ENCODE data around the gene SPN. TPM values are rescaled to one million over a fixed set of nuclear protein-coding genes. Genes with fewer than 3 reads are reported as not detected.
"Not testable (repeated sequence)": the region's sequence is repeated elsewhere in the genome, so short reads cannot be mapped to it uniquely, and the experiment has no call there.

The SPN gene
- total and polyA plus RNA-seq, 2 experiments from 2014 or later, result 0.03 to 0.05 TPM

DNA sequence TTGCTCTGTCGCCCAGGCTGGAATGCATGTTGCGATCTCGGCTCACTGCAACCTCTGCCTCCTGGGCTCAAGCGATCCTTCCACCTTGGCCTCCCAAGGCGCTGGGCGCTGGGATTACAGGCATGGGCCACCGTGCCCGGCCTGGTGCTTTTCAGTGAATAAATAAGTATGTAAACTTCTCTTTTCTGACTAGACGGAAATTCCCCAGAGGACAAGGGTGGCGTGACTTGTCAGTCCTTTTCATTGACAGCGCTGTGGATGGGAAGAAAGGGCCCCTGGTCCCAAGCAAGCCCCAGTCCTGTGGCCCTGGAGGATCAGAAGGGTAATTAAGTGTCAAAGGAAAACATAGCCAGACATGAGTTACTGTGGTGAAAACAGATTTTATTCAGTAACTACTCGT, 9.6 kb upstream of the SPN start:
- H2AFZ ChIP-seq, result no peak overlapping the region
- TF ChIP-seq, protein P1, sequence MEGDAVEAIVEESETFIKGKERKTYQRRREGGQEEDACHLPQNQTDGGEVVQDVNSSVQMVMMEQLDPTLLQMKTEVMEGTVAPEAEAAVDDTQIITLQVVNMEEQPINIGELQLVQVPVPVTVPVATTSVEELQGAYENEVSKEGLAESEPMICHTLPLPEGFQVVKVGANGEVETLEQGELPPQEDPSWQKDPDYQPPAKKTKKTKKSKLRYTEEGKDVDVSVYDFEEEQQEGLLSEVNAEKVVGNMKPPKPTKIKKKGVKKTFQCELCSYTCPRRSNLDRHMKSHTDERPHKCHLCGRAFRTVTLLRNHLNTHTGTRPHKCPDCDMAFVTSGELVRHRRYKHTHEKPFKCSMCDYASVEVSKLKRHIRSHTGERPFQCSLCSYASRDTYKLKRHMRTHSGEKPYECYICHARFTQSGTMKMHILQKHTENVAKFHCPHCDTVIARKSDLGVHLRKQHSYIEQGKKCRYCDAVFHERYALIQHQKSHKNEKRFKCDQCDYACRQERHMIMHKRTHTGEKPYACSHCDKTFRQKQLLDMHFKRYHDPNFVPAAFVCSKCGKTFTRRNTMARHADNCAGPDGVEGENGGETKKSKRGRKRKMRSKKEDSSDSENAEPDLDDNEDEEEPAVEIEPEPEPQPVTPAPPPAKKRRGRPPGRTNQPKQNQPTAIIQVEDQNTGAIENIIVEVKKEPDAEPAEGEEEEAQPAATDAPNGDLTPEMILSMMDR (IDR thresholded peaks at IDR 0.05; ENCODE audit: poor library complexity), result no peak
- TF ChIP-seq EZH2 (IDR thresholded peaks at IDR 0.05; ENCODE audit: borderline replicate concordance) (no peak), EZH2phosphoT487 (IDR thresholded peaks at IDR 0.05; ENCODE audit: low read depth, severe bottlenecking, unreplicated experiment) (no peak)
- no peak for DNase-seq (ENCODE audit: low spot score)
- no peak overlapping the region for H3K27ac ChIP-seq
- WGBS (ENCODE audit: low lambda C conversion rate, missing lambda C conversion rate), result 79% methylated on average over 12 of the region's 12 CpGs
- no peaks in the 10 kb centered on the region for H3K79me2 ChIP-seq
- no peaks in the 10 kb centered on the region for H3K27me3 ChIP-seq
- no peaks in the 10 kb centered on the region for H3K9me2 ChIP-seq (replicated peaks; ENCODE audit: insufficient read depth)
- no peaks in the 10 kb centered on the region for H3K9me3 ChIP-seq (ENCODE audit: low read depth)
- H3K4me1 ChIP-seq (ENCODE audit: insufficient read depth), result no peaks in the 10 kb centered on the region
- H3K36me3 ChIP-seq (replicated peaks; ENCODE audit: insufficient read depth, low read depth), result no peaks in the 10 kb centered on the region
- no peak overlapping the region for H3K4me3 ChIP-seq
- H3K4me2 ChIP-seq, result no peak overlapping the region
- no peaks in the 10 kb centered on the region for H4K20me1 ChIP-seq (ENCODE audit: insufficient read depth, poor library complexity, severe bottlenecking)

DNA sequence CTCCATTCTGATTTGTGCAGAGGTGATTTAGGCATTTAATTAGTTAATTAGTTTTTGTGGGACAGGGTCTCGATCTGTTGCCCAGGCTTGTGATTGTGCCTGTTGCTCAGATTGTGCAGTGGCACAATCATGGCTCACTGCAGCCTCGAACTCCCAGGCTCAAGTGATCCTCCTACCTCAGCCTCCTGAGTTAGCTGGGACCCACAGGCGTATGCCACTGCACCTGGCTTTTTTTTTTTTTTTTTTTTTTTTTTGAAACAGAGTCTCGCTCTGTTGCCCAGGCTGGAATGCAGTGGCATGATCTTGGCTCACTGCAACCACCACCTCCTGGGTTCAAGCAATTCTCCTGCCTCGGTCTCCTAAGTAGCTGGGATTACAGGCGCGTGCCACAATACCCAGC, 9.2 kb upstream of the SPN start:
- not testable (repeated sequence) for H3K27ac ChIP-seq; H3K36me3 ChIP-seq (replicated peaks; ENCODE audit: insufficient read depth, low read depth); H3K4me2 ChIP-seq; H3K4me1 ChIP-seq (ENCODE audit: insufficient read depth); H4K20me1 ChIP-seq (ENCODE audit: insufficient read depth, poor library complexity, severe bottlenecking); H3K4me3 ChIP-seq; H3K9me3 ChIP-seq (ENCODE audit: low read depth); DNase-seq (ENCODE audit: low spot score); H3K9me2 ChIP-seq (replicated peaks; ENCODE audit: insufficient read depth); H3K79me2 ChIP-seq; H3K27me3 ChIP-seq; H2AFZ ChIP-seq
- WGBS (ENCODE audit: low lambda C conversion rate, missing lambda C conversion rate), result 96% methylated on average over 7 of the region's 7 CpGs

DNA sequence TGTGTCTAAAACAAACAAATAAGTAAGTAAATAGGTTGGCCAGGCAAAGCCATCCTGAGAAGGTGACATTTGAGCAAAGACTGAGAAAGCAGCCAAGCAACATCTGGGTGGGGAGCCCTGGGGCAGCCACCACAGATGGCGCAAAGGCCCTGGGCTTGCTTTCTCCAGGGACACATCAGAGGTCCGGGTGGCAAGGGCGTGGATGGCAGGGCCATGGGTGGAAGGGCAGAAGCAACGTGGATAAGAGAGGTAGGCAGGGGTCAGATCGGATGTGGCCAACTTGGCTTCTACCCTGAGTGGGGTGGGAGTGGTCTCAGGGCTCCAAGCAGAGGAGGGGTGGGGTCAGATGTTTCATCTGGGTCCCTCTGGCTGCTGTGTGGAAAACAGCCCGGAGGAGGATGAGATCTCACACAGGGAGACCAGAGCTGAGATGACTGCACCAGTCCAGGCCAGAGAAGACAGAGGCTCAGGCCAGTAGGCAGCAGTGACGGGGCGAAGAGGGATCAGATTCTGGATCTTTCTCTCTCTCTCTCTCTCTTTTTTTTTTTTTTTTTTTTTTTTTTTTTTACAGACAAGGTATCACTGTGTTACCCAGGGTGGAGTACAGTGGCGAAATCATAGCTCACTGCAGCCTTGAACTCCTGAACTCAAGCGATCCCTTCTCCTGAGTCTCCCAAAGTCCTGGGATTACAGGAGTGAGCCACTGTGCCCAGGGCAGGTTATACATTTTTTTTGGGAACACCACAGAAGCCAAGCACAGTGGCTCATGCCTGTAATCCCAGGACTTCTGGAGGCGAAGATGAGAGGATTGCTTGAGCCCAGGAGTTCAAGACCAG, 6.1 kb upstream of the SPN start:
- Histone ChIP-seq H3K27ac (no peak overlapping the region), H3K4me2 (no peak overlapping the region), H3K79me2 (no peaks in the 10 kb centered on the region), H3K4me3 (no peak overlapping the region), H3K27me3 (no peaks in the 10 kb centered on the region), H3K36me3 (replicated peaks; ENCODE audit: insufficient read depth, low read depth) (no peaks in the 10 kb centered on the region), H3K9me3 (ENCODE audit: low read depth) (no peaks in the 10 kb centered on the region), H3K4me1 (ENCODE audit: insufficient read depth) (no peaks in the 10 kb centered on the region), H4K20me1 (ENCODE audit: insufficient read depth, poor library complexity, severe bottlenecking) (no peaks in the 10 kb centered on the region), H3K9me2 (replicated peaks; ENCODE audit: insufficient read depth) (no peaks in the 10 kb centered on the region), H2AFZ (no peak overlapping the region)
- DNase-seq (ENCODE audit: low spot score), result no peak
- 79% methylated on average over 10 of the region's 11 CpGs for WGBS (ENCODE audit: low lambda C conversion rate, missing lambda C conversion rate)
- TF ChIP-seq EZH2phosphoT487 (IDR thresholded peaks at IDR 0.05; ENCODE audit: low read depth, severe bottlenecking, unreplicated experiment), result no peak
- TF ChIP-seq, protein P1 (IDR thresholded peaks at IDR 0.05; ENCODE audit: poor library complexity), result no peak
- no peak for TF ChIP-seq EZH2 (IDR thresholded peaks at IDR 0.05; ENCODE audit: borderline replicate concordance)

DNA sequence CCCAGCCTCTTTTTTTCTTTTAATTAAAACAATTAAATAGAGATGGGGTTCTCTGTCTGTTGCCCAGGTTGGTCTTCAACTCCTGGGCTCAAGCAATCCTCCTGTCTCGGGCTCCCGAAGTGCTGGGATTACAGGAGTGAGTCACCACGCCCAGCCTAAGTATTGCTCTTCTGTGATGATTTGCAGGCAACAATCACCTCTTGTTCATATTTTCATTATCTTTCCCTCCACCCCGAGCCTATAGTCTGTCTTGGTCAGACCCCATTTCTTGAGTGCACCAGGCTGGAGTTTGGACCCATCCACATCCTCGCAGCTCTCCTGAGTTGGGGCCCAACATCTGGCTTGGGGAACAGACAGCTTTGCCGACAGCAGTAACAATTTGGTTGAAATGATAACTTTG, 4.3 kb upstream of the SPN start:
- Histone ChIP-seq H3K4me1 (ENCODE audit: insufficient read depth) (no peaks in the 10 kb centered on the region), H4K20me1 (ENCODE audit: insufficient read depth, poor library complexity, severe bottlenecking) (no peaks in the 10 kb centered on the region), H3K9me2 (replicated peaks; ENCODE audit: insufficient read depth) (no peaks in the 10 kb centered on the region), H3K4me2 (no peak overlapping the region), H3K36me3 (replicated peaks; ENCODE audit: insufficient read depth, low read depth) (no peaks in the 10 kb centered on the region), H3K79me2 (no peaks in the 10 kb centered on the region), H2AFZ (no peak overlapping the region), H3K4me3 (no peak overlapping the region), H3K27ac (no peak overlapping the region), H3K9me3 (ENCODE audit: low read depth) (no peaks in the 10 kb centered on the region), H3K27me3 (no peaks in the 10 kb centered on the region)
- DNase-seq (ENCODE audit: low spot score), result no peak
- TF ChIP-seq EZH2phosphoT487 (IDR thresholded peaks at IDR 0.05; ENCODE audit: low read depth, severe bottlenecking, unreplicated experiment) (no peak), EZH2 (IDR thresholded peaks at IDR 0.05; ENCODE audit: borderline replicate concordance) (no peak)
- TF ChIP-seq, protein P1 (IDR thresholded peaks at IDR 0.05; ENCODE audit: poor library complexity), result no peak
- 72% methylated on average over 6 of the region's 6 CpGs for WGBS (ENCODE audit: low lambda C conversion rate, missing lambda C conversion rate)

Data from hepatocyte (in vitro differentiated cells).